Measurements from ENCODE around the gene ST8SIA2.

ST8SIA2 gene

GRCh38 chr15:92485441-92485840 lies 91.8 kb downstream of the ST8SIA2 start:
- Mint-ChIP-seq H3K9me3 (peaks cover 26% of the 10 kb centered on the region), H3K27ac (no peak overlapping the region), H3K27me3 (ENCODE audit: low read depth, poor library complexity) (peaks cover 4% of the 10 kb centered on the region), H3K36me3 (ENCODE audit: low read depth) (no peaks in the 10 kb centered on the region), H3K4me3 (no peak overlapping the region), H3K4me1 (no peaks in the 10 kb centered on the region)
- no peak for TF ChIP-seq CTCF (IDR thresholded peaks at IDR 0.05)
- DNase-seq, result no peak

DNA sequence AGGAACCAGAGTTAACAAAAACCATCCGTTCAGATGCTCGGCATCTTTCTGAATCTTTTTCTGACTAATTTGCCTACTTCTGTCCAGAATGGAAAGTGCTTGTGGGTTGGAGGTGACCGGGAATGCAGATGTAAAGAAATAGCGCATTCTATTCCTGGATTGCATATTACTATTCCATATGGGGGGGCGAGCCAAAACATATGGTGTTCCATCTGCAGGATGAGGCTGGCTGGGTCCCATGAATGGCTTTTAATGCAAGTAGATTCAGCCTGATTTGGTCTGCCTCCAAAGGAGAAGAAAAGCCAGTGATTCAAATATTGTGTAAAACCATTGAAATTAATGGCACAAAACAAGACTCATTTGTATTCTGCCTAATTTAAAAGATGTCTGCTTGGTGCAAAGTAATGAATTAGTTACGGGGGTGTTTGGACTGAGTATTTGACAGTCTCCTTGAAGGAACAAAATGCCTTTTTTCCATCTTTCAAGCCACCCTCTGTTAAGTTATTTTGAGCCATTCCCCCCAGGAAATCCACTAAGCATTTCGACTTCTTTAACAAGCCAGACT lies 99.0 kb downstream of the ST8SIA2 start:
- no peak overlapping the region for H3K4me3 Mint-ChIP-seq
- no peak for TF ChIP-seq CTCF (IDR thresholded peaks at IDR 0.05)
- DNase-seq, result no peak
- no peaks in the 10 kb centered on the region for H3K36me3 Mint-ChIP-seq (ENCODE audit: low read depth)
- no peak overlapping the region for H3K27ac Mint-ChIP-seq
- H3K9me3 Mint-ChIP-seq, result peaks cover 28% of the 10 kb centered on the region
- H3K4me1 Mint-ChIP-seq, result peaks cover 15% of the 10 kb centered on the region
- H3K27me3 Mint-ChIP-seq (ENCODE audit: low read depth, poor library complexity), result peaks cover 23% of the 10 kb centered on the region

DNA sequence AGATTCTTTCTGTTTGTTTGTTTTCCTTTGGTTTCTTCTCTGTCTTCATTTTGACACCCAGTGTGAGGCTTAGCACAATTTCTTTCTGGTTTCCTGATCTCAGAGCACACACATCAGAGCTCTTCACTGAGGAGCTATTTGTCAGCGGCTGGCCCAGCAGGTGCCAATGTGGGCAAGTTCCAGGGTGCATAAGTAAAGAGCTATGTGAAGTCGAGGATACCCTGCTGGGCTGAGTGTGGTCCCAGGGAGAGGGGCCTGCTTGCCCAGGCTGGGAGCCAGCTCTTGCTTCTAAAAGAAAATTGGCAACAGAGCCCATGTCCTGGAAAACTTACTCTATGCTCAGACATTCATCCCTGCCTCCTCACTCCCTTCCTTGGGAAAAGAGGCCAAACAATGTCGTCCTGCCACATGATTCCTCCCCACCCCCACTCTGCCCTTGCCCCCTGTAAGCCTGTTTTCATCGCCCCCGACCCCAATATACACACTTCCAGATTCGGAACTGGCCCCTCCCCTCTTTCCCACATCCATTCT lies 101.2 kb downstream of the ST8SIA2 start:
- no peak for TF ChIP-seq CTCF (IDR thresholded peaks at IDR 0.05)
- H3K27me3 Mint-ChIP-seq (ENCODE audit: low read depth, poor library complexity), result peaks cover 23% of the 10 kb centered on the region
- DNase-seq, result no peak
- peaks cover 13% of the 10 kb centered on the region for H3K9me3 Mint-ChIP-seq
- H3K27ac Mint-ChIP-seq, result no peak overlapping the region
- peaks cover 20% of the 10 kb centered on the region for H3K4me1 Mint-ChIP-seq
- no peak overlapping the region for H3K4me3 Mint-ChIP-seq
- no peaks in the 10 kb centered on the region for H3K36me3 Mint-ChIP-seq (ENCODE audit: low read depth)

DNA sequence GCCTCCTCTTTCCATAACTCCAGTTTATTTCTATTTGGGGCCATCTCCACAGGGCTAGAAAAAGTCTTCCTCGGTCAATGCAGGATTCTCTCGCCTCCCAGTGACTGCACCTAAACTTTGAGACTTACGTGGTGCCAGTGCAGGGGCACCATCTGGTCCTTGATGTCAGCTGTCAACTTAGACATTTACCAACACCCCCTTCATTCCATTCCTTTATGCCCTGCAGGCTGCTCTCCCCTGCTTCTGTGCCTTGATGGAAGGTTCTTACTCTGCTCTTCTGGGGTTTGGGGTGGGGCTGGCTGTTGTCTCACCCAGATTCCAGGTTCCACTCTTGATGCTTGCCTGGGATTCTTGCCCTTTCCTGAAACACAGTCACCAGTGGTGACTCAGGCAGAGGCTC lies 101.8 kb downstream of the ST8SIA2 start:
- H3K9me3 Mint-ChIP-seq, result peaks cover 8% of the 10 kb centered on the region
- no peaks in the 10 kb centered on the region for H3K36me3 Mint-ChIP-seq (ENCODE audit: low read depth)
- no peak for DNase-seq
- no peak overlapping the region for H3K27ac Mint-ChIP-seq
- peaks cover 23% of the 10 kb centered on the region for H3K27me3 Mint-ChIP-seq (ENCODE audit: low read depth, poor library complexity)
- H3K4me1 Mint-ChIP-seq, result peaks cover 24% of the 10 kb centered on the region
- no peak overlapping the region for H3K4me3 Mint-ChIP-seq
- no peak for TF ChIP-seq CTCF (IDR thresholded peaks at IDR 0.05)

GRCh38 chr15:92499731-92500530 lies 106.2 kb downstream of the ST8SIA2 start:
- Mint-ChIP-seq H3K4me1 (peaks cover 17% of the 10 kb centered on the region), H3K27ac (no peak overlapping the region), H3K9me3 (no peaks in the 10 kb centered on the region), H3K4me3 (no peak overlapping the region), H3K36me3 (ENCODE audit: low read depth) (no peaks in the 10 kb centered on the region), H3K27me3 (ENCODE audit: low read depth, poor library complexity) (peaks cover 10% of the 10 kb centered on the region)
- TF ChIP-seq CTCF (IDR thresholded peaks at IDR 0.05), result no peak
- no peak for DNase-seq

Data from nephron progenitor cell (in vitro differentiated cells).